ENCODE results near the gene CCDC40. TPM values are rescaled to one million over a fixed set of nuclear protein-coding genes. Genes with fewer than 3 reads are reported as not detected.

Gene CCDC40
- total and polyA plus RNA-seq, 2 of the 13 experiments (the other 11 are each of a cell fraction or from before 2014, with no cell fraction given), result 4.1 to 5.5 TPM

DNA sequence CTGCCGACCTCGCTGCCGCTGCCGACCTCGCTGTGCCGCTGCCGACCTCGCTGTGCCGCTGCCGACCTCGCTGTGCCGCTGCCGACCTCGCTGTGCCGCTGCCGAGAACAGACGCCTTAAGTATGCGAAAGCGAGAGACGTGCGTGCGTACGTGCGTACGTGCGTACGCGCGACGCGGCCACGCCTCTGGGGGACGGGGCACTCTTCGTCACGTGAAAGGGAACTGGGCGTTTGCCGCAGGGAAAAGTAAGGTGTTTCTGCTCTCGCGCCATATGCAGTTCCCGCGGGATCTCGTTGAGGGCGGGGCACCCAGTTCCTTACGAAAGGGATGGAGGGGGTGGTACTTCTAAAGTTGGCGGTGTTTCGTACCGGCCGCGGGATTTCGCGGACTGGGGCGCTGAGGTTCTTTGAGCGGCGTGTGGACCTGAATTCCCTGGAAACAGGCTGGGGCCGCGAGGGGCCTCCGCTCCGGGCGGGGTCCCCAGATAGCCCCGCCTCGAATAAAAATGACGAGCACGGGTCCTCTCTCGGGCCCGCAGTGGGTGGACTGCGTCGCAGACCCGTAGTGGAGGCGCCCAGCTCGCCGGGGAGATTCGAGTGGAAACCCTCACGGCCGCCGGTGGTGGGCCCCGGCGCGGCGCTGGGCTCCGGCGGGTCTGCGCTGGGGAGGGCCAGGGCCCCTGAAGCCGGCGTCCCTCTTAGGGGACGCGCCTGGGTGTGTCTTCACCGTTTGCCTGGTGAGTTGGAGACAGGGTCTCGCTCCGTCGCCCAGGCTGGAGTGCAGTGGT, 110.8 kb downstream of the CCDC40 start, which contains the start of gene EIF4A3 (continued):
- TF ChIP-seq, protein P1, sequence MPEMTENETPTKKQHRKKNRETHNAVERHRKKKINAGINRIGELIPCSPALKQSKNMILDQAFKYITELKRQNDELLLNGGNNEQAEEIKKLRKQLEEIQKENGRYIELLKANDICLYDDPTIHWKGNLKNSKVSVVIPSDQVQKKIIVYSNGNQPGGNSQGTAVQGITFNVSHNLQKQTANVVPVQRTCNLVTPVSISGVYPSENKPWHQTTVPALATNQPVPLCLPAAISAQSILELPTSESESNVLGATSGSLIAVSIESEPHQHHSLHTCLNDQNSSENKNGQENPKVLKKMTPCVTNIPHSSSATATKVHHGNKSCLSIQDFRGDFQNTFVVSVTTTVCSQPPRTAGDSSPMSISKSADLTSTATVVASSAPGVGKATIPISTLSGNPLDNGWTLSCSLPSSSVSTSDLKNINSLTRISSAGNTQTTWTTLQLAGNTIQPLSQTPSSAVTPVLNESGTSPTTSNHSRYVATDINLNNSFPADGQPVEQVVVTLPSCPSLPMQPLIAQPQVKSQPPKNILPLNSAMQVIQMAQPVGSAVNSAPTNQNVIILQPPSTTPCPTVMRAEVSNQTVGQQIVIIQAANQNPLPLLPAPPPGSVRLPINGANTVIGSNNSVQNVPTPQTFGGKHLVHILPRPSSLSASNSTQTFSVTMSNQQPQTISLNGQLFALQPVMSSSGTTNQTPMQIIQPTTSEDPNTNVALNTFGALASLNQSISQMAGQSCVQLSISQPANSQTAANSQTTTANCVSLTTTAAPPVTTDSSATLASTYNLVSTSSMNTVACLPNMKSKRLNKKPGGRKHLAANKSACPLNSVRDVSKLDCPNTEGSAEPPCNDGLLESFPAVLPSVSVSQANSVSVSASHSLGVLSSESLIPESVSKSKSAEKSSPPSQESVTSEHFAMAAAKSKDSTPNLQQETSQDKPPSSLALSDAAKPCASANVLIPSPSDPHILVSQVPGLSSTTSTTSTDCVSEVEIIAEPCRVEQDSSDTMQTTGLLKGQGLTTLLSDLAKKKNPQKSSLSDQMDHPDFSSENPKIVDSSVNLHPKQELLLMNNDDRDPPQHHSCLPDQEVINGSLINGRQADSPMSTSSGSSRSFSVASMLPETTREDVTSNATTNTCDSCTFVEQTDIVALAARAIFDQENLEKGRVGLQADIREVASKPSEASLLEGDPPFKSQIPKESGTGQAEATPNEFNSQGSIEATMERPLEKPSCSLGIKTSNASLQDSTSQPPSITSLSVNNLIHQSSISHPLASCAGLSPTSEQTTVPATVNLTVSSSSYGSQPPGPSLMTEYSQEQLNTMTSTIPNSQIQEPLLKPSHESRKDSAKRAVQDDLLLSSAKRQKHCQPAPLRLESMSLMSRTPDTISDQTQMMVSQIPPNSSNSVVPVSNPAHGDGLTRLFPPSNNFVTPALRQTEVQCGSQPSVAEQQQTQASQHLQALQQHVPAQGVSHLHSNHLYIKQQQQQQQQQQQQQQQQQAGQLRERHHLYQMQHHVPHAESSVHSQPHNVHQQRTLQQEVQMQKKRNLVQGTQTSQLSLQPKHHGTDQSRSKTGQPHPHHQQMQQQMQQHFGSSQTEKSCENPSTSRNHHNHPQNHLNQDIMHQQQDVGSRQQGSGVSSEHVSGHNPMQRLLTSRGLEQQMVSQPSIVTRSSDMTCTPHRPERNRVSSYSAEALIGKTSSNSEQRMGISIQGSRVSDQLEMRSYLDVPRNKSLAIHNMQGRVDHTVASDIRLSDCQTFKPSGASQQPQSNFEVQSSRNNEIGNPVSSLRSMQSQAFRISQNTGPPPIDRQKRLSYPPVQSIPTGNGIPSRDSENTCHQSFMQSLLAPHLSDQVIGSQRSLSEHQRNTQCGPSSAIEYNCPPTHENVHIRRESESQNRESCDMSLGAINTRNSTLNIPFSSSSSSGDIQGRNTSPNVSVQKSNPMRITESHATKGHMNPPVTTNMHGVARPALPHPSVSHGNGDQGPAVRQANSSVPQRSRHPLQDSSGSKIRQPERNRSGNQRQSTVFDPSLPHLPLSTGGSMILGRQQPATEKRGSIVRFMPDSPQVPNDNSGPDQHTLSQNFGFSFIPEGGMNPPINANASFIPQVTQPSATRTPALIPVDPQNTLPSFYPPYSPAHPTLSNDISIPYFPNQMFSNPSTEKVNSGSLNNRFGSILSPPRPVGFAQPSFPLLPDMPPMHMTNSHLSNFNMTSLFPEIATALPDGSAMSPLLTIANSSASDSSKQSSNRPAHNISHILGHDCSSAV (CRISPR knock-in tag; IDR thresholded peaks at IDR 0.05; ENCODE audit: borderline replicate concordance), result no peak; the same call in 1 of the 2 replicates
- peak; percentile 86; the same call in 1 of the 2 replicates for TF ChIP-seq ZNF367 (CRISPR knock-in tag; IDR thresholded peaks at IDR 0.05; ENCODE audit: borderline replicate concordance)
- 0 out of 2 replicates have a peak, but pooled peaks have one; percentile 34 for TF ChIP-seq ZNF354B (CRISPR knock-in tag; IDR thresholded peaks at IDR 0.05)
- TF ChIP-seq ZNF224 (CRISPR knock-in tag; IDR thresholded peaks at IDR 0.05), result peak; percentile 83; the same call in 1 of the 2 replicates
- no peak for TF ChIP-seq TCF7 (IDR thresholded peaks at IDR 0.05; ENCODE audit: low read depth)
- no peak for TF ChIP-seq ATRX (CRISPR knock-in tag; IDR thresholded peaks at IDR 0.05; ENCODE audit: borderline replicate concordance)
- TF ChIP-seq ZNF605 (CRISPR knock-in tag; IDR thresholded peaks at IDR 0.05), result peak; percentile 81; the same call in 1 of the 2 replicates
- peak; percentile 55; the same call in 1 of the 2 replicates for TF ChIP-seq KDM4B (CRISPR knock-in tag; IDR thresholded peaks at IDR 0.05)
- TF ChIP-seq, protein P2, sequence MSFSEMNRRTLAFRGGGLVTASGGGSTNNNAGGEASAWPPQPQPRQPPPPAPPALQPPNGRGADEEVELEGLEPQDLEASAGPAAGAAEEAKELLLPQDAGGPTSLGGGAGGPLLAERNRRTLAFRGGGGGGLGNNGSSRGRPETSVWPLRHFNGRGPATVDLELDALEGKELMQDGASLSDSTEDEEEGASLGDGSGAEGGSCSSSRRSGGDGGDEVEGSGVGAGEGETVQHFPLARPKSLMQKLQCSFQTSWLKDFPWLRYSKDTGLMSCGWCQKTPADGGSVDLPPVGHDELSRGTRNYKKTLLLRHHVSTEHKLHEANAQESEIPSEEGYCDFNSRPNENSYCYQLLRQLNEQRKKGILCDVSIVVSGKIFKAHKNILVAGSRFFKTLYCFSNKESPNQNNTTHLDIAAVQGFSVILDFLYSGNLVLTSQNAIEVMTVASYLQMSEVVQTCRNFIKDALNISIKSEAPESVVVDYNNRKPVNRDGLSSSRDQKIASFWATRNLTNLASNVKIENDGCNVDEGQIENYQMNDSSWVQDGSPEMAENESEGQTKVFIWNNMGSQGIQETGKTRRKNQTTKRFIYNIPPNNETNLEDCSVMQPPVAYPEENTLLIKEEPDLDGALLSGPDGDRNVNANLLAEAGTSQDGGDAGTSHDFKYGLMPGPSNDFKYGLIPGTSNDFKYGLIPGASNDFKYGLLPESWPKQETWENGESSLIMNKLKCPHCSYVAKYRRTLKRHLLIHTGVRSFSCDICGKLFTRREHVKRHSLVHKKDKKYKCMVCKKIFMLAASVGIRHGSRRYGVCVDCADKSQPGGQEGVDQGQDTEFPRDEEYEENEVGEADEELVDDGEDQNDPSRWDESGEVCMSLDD (CRISPR knock-in tag; IDR thresholded peaks at IDR 0.05; ENCODE audit: borderline replicate concordance), result no peak; the same call in 1 of the 2 replicates
- TF ChIP-seq, protein P3, sequence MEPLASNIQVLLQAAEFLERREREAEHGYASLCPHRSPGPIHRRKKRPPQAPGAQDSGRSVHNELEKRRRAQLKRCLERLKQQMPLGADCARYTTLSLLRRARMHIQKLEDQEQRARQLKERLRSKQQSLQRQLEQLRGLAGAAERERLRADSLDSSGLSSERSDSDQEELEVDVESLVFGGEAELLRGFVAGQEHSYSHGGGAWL (CRISPR knock-in tag; IDR thresholded peaks at IDR 0.05), result no peak; the same call in 1 of the 2 replicates
- TF ChIP-seq ZNF564 (CRISPR knock-in tag; IDR thresholded peaks at IDR 0.05), result peak; percentile 80; the same call in 1 of the 2 replicates
- TF ChIP-seq, protein P4, sequence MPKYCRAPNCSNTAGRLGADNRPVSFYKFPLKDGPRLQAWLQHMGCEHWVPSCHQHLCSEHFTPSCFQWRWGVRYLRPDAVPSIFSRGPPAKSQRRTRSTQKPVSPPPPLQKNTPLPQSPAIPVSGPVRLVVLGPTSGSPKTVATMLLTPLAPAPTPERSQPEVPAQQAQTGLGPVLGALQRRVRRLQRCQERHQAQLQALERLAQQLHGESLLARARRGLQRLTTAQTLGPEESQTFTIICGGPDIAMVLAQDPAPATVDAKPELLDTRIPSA (CRISPR knock-in tag; IDR thresholded peaks at IDR 0.05; ENCODE audit: borderline replicate concordance), result no peak
- TF ChIP-seq ZNF775 (CRISPR knock-in tag; IDR thresholded peaks at IDR 0.05; ENCODE audit: borderline replicate concordance), result no peak
- peak; percentile 67 for TF ChIP-seq POLR2AphosphoS5 (IDR thresholded peaks at IDR 0.05; ENCODE audit: low read depth, low read length)
